HCT116 (cell line): ENCODE results near the gene MPZ. TPM values are rescaled to one million over a fixed set of nuclear protein-coding genes. Genes with fewer than 3 reads are reported as not detected.

Source experiments
- ATAC-seq: fragments of 200-7000 bp; cut with Tn5 transposase; 2 replicates; pipeline ENCODE4 v1.9.1; 2020; ENCODE audit warnings: mild to moderate bottlenecking, moderate library complexity
- BruUV-seq: library from RNA; stranded (reverse); fragments of 400-500 nt; replicated peaks from 2 replicates; lab custom pipeline; 2021; lab: Mats Ljungman, UMichigan
- CTCF ChIA-PET: fragments of 300-600 bp; sonication (Branson Sonifier 250); formaldehyde crosslinking; loops from one replicate; lab custom pipeline; 2021; ENCODE audit warnings: antibody characterized with exemption; lab: Charles Lee
- POLR2A ChIA-PET: fragments of 300-600, 350-600 bp; sonication (Branson Sonifier 250); formaldehyde crosslinking; loops from one replicate; lab custom pipeline; 2021; ENCODE audit warnings: antibody characterized with exemption; lab: Charles Lee
- RAD21 ChIA-PET, 2 experiments: fragments of 300-600 bp; sonication (Branson Sonifier 250); formaldehyde crosslinking; loops; one replicate each; lab custom pipeline; 2023; ENCODE audit warnings: low total read pairs in 2 of 2; ENCODE audit not compliant: uncharacterized antibody in 2 of 2, unreplicated experiment in 2 of 2, low non-redundant PET in 1 of 2; lab: Charles Lee
- DNase-seq: peaks from one replicate; pipeline ENCODE4 v3.0.0-alpha.2; 2010; ENCODE audit warnings: low read depth, low spot score
- H2AFZ ChIP-seq: fragments of 200-600 bp; shearing (Covaris generic), sonication (generic); 2 replicates; pipeline ENCODE4 v1.6.1; 2017; ENCODE audit warnings: low read depth, mixed run types, mixed read lengths, antibody characterized with exemption, low read length; ENCODE audit not compliant: poor library complexity, severe bottlenecking
- H3K27ac ChIP-seq: 2 replicates; pipeline ENCODE4 v1.5.1; 2012; ENCODE audit warnings: low read depth, low read length
- H3K27me3 ChIP-seq: fragments of 200-600 bp; sonication (generic); 2 replicates; pipeline ENCODE4 v1.6.1; 2016; ENCODE audit warnings: mixed run types, low read length, mixed read lengths; ENCODE audit not compliant: insufficient read depth
- H3K36me3 ChIP-seq, 2 experiments: fragments of 200-500 bp in 1 of 2; fragments of 200-600 bp in 1 of 2; sonication (Bioruptor generic) in 1 of 2; sonication (generic) in 1 of 2; 2 replicates each; pipeline versions ENCODE4 v1.5.1 to v1.6.1; 2014 to 2016; ENCODE audit warnings: low read length in 2 of 2, inconsistent platforms in 1 of 2, mixed read lengths in 1 of 2, mixed run types in 1 of 2; ENCODE audit not compliant: insufficient read depth in 2 of 2, control insufficient read depth in 1 of 2
- H3K4me1 ChIP-seq, 2 experiments: fragments of 200-600 bp in 1 of 2; sonication (generic) in 1 of 2; 2 replicates each; pipeline versions ENCODE4 v1.5.1 to v1.6.1; 2012 to 2017; ENCODE audit warnings: low read length in 2 of 2, inconsistent platforms in 1 of 2, mild to moderate bottlenecking in 1 of 2, mixed read lengths in 1 of 2, mixed run types in 1 of 2, moderate library complexity in 1 of 2; ENCODE audit not compliant: insufficient read depth in 2 of 2, control insufficient read depth in 1 of 2
- H3K4me2 ChIP-seq: fragments of 200-600 bp; sonication (generic); 2 replicates; pipeline ENCODE4 v1.6.1; 2017; ENCODE audit warnings: mixed run types, low read length, mixed read lengths
- H3K4me3 ChIP-seq, 2 experiments: fragments of 200-600 bp in 1 of 2; sonication (generic) in 1 of 2; replicated peaks in 1 of 2; 2 replicates each; pipeline ENCODE4 v1.5.1; 2011 to 2016; ENCODE audit warnings: low read length in 2 of 2, control low read depth in 1 of 2, low read depth in 1 of 2, mild to moderate bottlenecking in 1 of 2, mixed read lengths in 1 of 2, mixed run types in 1 of 2
- H3K79me2 ChIP-seq: fragments of 200-600 bp; sonication (generic); 2 replicates; pipeline ENCODE4 v1.6.1; 2017; ENCODE audit warnings: mild to moderate bottlenecking, mixed run types, low read length, moderate library complexity, mixed read lengths; ENCODE audit not compliant: insufficient read depth
- H3K9ac ChIP-seq: fragments of 200-600 bp; sonication (generic); 2 replicates; pipeline ENCODE4 v1.6.1; 2016; ENCODE audit warnings: low read length, mixed read lengths
- H3K9me2 ChIP-seq: fragments of 200-600 bp; sonication (generic), shearing (Covaris generic); 2 replicates; pipeline ENCODE4 v1.6.1; 2017; ENCODE audit warnings: mixed run types, mild to moderate bottlenecking, moderate library complexity; ENCODE audit not compliant: insufficient read depth
- H3K9me3 ChIP-seq, 2 experiments: fragments of 200-500 bp in 1 of 2; fragments of 200-600 bp in 1 of 2; sonication (Bioruptor generic) in 1 of 2; sonication (generic) in 1 of 2; 2 replicates each; pipeline ENCODE4 v1.6.1; 2014 to 2017; ENCODE audit warnings: low read length in 2 of 2, mixed read lengths in 2 of 2, inconsistent platforms in 1 of 2, low read depth in 1 of 2, mild to moderate bottlenecking in 1 of 2, mixed run types in 1 of 2, moderate library complexity in 1 of 2; ENCODE audit not compliant: control insufficient read depth in 1 of 2, insufficient read depth in 1 of 2
- H4K20me1 ChIP-seq: fragments of 200-600 bp; sonication (generic), shearing (Covaris generic); 2 replicates; pipeline ENCODE4 v1.6.1; 2017; ENCODE audit warnings: mixed run types, mild to moderate bottlenecking, moderate library complexity; ENCODE audit not compliant: insufficient read depth
- CEBPB ChIP-seq: IDR thresholded peaks from 2 replicates; pipeline ENCODE4 v1.6.1; 2012; ENCODE audit warnings: low read depth
- CTCF ChIP-seq, 3 experiments: fragments of 200-600 bp in 1 of 3; sonication (generic) in 1 of 3; IDR thresholded peaks in 2 of 3; conservative IDR thresholded peaks in 1 of 3; 2 replicates each; pipeline ENCODE4 v1.5.1; 2012 to 2017; ENCODE audit warnings: low read depth in 2 of 3, low read length in 2 of 3, antibody characterized with exemption in 1 of 3, borderline replicate concordance in 1 of 3, control low read depth in 1 of 3, mild to moderate bottlenecking in 1 of 3, mixed read lengths in 1 of 3, mixed run types in 1 of 3, moderate library complexity in 1 of 3; ENCODE audit not compliant: insufficient read depth in 1 of 3
- EGR1 ChIP-seq: IDR thresholded peaks from 2 replicates; pipeline ENCODE4 v1.6.1; 2012; ENCODE audit warnings: low read depth
- ELF1 ChIP-seq: IDR thresholded peaks from 2 replicates; pipeline ENCODE4 v1.6.1; 2012; ENCODE audit warnings: low read depth, borderline replicate concordance
- EZH2 ChIP-seq: fragments of 200-600 bp; sonication (generic); IDR thresholded peaks from 2 replicates; pipeline ENCODE4 v1.6.1; 2017; ENCODE audit warnings: antibody characterized with exemption, mixed run types
- MAX ChIP-seq: IDR thresholded peaks from 2 replicates; pipeline ENCODE4 v1.6.1; 2012
- RAD21 ChIP-seq: IDR thresholded peaks from 2 replicates; pipeline ENCODE4 v1.6.1; 2012; ENCODE audit warnings: low read depth, mild to moderate bottlenecking
- SRF ChIP-seq: IDR thresholded peaks from 2 replicates; pipeline ENCODE4 v1.6.1; 2012; ENCODE audit warnings: low read depth
- TCF7L2 ChIP-seq: IDR thresholded peaks from 2 replicates; pipeline ENCODE4 v1.7.0; 2011; ENCODE audit warnings: borderline replicate concordance, inconsistent platforms; ENCODE audit not compliant: insufficient read depth, insufficient read length; ENCODE audit errors: extremely low read depth
- ZBTB33 ChIP-seq: IDR thresholded peaks from 2 replicates; pipeline ENCODE4 v1.6.1; 2011; ENCODE audit warnings: mild to moderate bottlenecking, low read length, moderate library complexity; ENCODE audit not compliant: insufficient replicate concordance; ENCODE audit errors: extremely low read depth
- intact Hi-C: fragments of 100-400 bp; cut with micrococcal nuclease; formaldehyde crosslinking; loops from 2 replicates; pipeline ENCODE4 v1.10.0; 2022
- total RNA-seq: library from RNA; stranded (reverse); gene quantifications from one replicate; pipeline ENCODE4 v1.2.1, GENCODE V29; 2021; ENCODE audit not compliant: unreplicated experiment

Gene MPZ
- total RNA-seq, 1 experiment from 2014 or later = 3.6 TPM

- no TSS peak for BruUV-seq
- no peak overlapping the region for H3K9ac ChIP-seq
- H2AFZ ChIP-seq = no peak overlapping the region
- H3K79me2 ChIP-seq = no peaks in the 10 kb centered on the region
- RAD21 ChIA-PET = no interaction called here
- no peaks in the 10 kb centered on the region for H3K9me3 ChIP-seq
- no peaks in the 10 kb centered on the region for H3K9me2 ChIP-seq
- H3K4me3 ChIP-seq = no peak overlapping the region
- H3K36me3 ChIP-seq = no peaks in the 10 kb centered on the region
- H3K27ac ChIP-seq = no peak overlapping the region
- ATAC-seq (no peak), DNase-seq (no peak)
- no peak overlapping the region for H3K4me2 ChIP-seq
- H3K27me3 ChIP-seq = no peaks in the 10 kb centered on the region
- no peaks in the 10 kb centered on the region for H4K20me1 ChIP-seq
- POLR2A ChIA-PET = no interaction called here
- CTCF ChIA-PET = no interaction called here
- no peaks in the 10 kb centered on the region for H3K4me1 ChIP-seq
- intact Hi-C loops = no loop called here
- TF ChIP-seq CEBPB (no peak), RAD21 (no peak), MAX (no peak), SRF (no peak), ZBTB33 (no peak), EGR1 (no peak), TCF7L2 (no peak), ELF1 (no peak), EZH2 (no peak), CTCF (IDR thresholded peaks at IDR 0.05 in 2 of 3, conservative IDR thresholded peaks at IDR 0.05 in 1 of 3; ENCODE audit: borderline replicate concordance in 1 of 3, insufficient read depth in 1 of 3, low read depth in 2 of 3, low read length in 2 of 3) (no peak)
Measured at GRCh38 chr1:161357073-161357472, 47.3 kb upstream of the MPZ start.
